GM10847 (cell line): Measurements from ENCODE around the gene TRPV4.

Experiments
- POLR2A ChIP-seq: IDR thresholded peaks from 2 replicates; pipeline ENCODE4 v1.6.1; 2011; ENCODE audit not compliant: insufficient read length; ENCODE audit errors: extremely low read depth

TRPV4 gene

DNA sequence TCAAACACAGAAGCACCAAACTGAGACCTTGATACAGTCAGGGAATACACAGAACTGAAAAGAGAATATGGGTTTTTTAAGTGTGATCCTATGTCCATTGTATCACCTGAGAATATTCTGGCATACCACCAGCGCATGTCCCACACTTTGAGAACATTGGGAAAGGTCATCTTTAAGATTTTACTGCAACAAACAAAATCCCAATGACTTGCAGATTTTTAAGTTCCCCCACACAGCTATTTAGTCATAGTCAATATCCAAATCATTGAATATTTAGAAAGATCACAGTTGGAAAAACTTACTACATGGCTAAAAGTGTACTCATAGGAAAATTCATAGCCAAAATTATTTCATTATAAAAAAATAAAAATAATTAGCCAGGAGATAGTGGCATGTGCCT, 54.5 kb downstream of the TRPV4 start:
- no peak for TF ChIP-seq POLR2A

DNA sequence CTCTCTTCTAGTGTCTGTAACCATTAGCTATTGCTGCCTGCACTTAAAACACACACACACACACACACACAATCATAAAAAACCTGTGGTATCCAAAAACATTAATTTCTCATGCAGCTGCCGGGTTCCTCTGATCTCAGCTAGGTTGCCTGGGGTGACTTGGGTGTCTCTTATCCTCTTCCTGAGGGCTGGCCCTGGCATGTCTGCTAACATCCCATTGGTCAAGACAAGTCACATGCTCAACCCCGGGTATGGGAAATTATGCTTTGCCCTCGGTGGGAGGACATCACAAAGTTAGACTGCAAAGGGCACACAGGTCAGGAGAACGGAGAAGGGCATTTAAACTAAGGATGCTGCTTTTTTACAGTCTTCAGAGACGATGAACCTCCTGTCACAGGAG, 55.7 kb downstream of the TRPV4 start:
- no peak for TF ChIP-seq POLR2A

GRCh38 chr12:109776624-109777023, 56.6 kb downstream of the TRPV4 start:
- TF ChIP-seq POLR2A: no peak

- TF ChIP-seq POLR2A: no peak
Observed at GRCh38 chr12:109775172-109775881, 57.9 kb downstream of the TRPV4 start.

DNA sequence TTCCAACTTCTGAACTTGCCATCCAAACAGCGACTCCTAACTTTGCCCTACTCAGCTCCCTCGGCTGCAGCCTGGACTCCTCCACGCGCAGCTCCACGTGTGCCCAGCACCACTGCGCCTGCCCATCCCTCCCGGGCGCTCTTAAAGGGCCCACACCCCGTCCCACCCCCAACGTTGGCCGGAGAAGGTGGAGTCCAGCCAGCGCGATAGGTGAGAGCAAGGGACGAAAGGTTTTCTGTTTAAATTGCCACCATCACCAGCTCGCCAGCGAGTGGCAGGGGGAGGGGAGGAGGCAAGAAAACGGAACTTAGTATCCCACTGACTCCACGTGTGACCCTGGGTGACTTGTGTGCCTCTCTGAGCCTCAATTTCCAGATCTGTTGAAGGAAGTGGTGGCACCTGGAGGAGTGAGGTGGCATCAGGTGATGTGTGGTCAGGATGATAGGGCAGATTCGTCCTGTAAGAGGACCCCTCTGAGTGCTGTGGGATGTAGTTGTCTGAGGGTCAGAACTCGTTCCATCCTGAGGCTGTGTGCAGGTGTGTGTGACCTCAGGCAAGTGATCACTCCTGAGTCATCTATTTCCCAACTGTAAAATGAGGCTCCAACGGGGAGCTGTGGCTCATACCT, 59.7 kb downstream of the TRPV4 start:
- TF ChIP-seq POLR2A: no peak

DNA sequence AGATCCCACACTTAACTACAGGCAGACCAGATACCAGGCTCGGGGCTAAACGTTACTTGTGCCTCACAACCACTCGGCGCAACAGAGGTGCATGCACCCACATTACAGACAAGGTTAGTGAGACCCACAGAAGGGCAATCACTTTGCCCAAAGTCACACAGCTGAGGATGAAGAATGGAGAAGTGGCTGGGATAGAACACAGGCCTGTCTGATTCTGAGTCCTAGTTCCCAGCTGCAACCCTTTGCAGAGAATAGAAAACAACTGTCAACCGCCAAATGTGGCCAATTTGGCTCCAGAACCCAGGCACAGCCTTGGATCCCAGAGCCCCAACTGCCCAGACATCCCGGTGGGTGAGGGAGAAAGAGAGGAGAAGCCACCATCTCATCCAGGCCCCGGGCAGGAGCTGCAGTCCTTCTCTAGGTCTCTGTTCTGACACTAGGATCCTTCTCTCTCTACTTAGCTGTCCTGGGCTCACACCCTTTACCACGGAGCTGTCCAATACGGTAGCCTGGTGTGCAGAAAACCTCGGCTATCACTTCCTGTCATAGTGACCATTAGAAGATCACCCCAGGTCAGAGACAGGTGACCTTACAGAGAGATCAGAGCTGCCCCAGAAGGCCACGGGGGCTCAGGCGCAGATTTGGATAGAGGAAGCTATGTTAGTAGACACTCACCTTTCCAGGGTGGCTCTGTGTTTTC, 60.4 kb downstream of the TRPV4 start:
- no peak for TF ChIP-seq POLR2A

GRCh38 chr12:109771746-109772621, 61.2 kb downstream of the TRPV4 start:
- TF ChIP-seq POLR2A: no peak

DNA sequence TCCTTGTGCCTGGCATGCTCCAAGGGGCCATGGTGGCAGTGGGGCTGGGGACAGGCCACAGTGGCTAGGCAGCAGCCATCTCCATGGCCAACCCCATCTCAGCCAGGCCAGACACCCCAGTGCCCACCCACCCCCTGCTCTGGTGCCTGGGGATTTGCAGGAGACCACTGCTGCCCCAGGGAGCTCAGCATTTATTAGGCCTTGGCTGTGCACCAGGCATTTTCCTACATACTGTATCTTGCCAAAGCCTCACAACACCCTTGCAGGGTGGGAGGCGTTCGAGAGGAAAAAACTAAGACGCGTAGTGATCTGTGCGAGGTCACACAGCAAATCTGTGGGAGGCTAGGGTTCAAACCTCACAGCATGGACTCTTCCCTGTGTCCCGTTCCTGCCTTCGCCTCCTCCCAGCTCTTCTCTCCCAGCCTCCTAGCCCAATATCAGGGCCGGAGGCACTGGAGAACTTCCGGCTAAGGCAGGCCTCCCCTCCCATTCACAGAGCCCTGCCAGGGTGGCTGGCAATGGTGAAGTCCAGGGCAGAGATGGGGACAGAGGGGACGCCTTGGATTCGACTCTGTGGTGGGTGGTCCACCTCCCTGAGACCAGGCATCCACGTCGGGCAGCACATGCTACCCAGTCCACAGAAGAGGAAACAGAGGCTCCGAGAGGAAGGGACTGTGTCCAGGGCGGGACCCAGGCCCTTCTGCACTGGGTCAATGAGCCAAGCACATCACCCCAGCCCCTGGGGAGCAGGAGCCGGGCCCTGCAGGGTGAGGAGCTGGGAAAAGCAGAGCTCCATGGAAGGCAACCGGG, 62.1 kb downstream of the TRPV4 start:
- TF ChIP-seq POLR2A: no peak

GRCh38 chr12:109770104-109770860, 62.9 kb downstream of the TRPV4 start:
- TF ChIP-seq POLR2A: no peak

GRCh38 chr12:109768901-109769670, 64.1 kb downstream of the TRPV4 start:
- no peak for TF ChIP-seq POLR2A

- no peak for TF ChIP-seq POLR2A
Observed at GRCh38 chr12:109767991-109768900, 65.0 kb downstream of the TRPV4 start.

DNA sequence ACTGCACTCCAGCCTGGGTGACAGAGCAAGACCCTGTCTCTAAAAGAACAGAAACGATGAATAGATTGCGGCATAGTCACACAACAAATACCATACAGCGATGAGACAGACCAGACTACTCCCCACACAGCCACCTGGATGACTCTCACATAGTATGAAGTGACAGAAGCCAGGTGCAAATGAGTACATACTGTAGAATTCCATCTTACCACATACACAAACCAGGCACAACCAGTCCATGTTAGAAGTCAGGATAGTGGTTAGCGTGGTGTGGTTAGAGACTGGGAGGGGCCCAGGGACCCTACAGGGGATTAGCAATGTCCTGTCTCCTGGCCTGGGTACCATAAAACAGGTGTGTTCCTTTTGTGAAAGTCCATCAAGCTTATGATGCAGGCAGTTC, 65.7 kb downstream of the TRPV4 start:
- no peak for TF ChIP-seq POLR2A
